ENCODE measurements around the gene LUZP1. TPM values are rescaled to one million over a fixed set of nuclear protein-coding genes. Genes with fewer than 3 reads are reported as not detected.

LUZP1 gene
- 19.0 to 28.1 TPM (median 21.0 TPM) in 5 replicates for total RNA-seq (2022; extraction: Qiagen RNA extraction; ENCODE audit: low read depth)

DNA sequence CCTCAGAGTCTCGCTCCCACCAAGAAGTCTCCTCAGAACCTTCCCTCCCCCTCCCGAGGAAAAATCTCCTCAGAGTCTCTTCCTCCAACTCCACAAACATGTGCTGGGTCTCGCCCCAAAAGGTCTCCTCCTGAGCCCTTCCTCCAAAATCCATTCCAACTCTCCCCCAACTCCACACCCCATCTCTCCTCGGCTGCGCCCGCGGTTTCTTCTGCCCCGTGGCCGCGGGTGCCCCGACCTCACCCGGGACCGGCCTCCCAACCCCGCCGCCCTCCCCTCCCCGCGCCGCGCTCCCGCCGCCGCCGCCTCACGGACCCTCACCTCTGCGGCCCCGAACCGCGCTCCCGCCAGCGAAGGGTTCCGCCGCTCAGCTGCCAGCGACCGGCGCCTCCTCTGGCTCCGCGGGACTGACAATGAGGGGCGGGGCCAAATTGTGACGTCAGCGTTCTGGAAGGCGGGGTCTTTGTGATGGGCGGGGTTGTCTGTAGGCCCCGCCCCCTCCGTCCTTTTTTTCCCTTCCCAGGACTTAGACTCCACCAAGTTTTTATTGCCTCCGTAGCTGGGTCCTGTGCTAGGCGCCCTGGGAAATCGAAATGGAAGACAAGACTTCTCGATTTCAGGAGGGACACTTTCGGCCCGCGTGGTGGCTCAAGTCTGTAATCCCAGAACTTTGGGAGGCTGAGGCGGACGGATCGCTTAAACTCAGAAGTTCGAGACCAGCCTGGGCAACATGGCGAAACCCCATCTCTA is at the start of gene LUZP1:
Gene LUZP1 (minus strand): TSS at position 412 of the 750 bp plus-strand sequence.

DNA sequence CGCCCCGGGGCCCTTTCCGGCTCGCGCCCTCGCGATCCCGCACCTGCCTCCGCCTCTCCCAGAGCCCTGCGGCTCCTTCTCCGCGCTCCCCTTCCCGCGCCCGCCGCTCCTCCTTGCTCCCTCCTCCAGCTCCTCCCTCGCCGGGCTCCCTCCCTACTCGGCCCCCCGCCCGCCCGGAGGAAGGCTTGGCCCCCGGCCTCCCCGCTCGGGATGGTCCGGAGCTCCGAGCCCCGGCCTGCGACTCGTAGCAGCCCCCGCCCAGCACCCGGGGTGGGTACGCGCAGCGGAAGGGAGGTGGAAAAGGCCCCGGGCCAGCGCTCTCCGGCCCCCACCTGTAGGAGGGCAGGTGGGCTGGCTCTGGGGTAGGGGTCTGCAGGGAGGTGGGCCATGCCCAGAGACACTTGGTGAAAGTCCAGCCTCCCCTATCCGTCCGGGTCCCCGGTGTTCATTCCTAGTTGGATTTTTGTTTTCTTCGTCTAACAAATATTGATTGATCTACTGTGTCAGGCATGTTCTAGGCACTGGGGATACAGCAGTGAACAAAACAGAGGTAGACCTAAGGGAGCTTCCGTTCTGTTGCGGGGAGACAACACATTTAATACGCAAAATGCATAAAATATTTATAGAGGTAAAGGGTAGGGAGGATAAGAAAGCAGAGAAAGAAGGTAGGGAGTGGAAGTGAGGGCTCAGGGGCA is 48.9 kb upstream of the LUZP1 start, which contains the start of gene HTR1D:
Gene HTR1D (minus strand): TSS at position 82 of the 695 bp plus-strand sequence. CDS start 23,283 bp downstream, outside the sequence.

Other genes with a start within 250 kb of the LUZP1 start
- gene LACTBL1, start 196.0 kb downstream of the LUZP1 start, total RNA-seq (2022; extraction: Qiagen RNA extraction; ENCODE audit: low read depth): not detected in 5 replicates
- gene TEX46, start 153.0 kb downstream of the LUZP1 start, total RNA-seq (2022; extraction: Qiagen RNA extraction; ENCODE audit: low read depth): not detected in 5 replicates
- gene KDM1A, start 149.4 kb downstream of the LUZP1 start, total RNA-seq (2022; extraction: Qiagen RNA extraction; ENCODE audit: low read depth): 86.9 to 99.9 TPM (median 92.3 TPM) in 5 replicates
- 12.6 to 18.2 TPM (median 15.3 TPM) in 5 replicates for gene HTR1D, start 48.6 kb upstream of the LUZP1 start, total RNA-seq (2022; extraction: Qiagen RNA extraction; ENCODE audit: low read depth)
- gene HNRNPR, start 175.4 kb upstream of the LUZP1 start, total RNA-seq (2022; extraction: Qiagen RNA extraction; ENCODE audit: low read depth): 164 to 229 TPM (median 176 TPM) in 5 replicates
- 5.1 to 6.7 TPM (median 5.6 TPM) in 5 replicates for gene ZNF436, start 201.0 kb upstream of the LUZP1 start, total RNA-seq (2022; extraction: Qiagen RNA extraction; ENCODE audit: low read depth)

Measured in A549 treated with ZK216348 at 1 μM for 4 hours (cell line).